PC-9 (cell line): ENCODE results near the gene PTGDR2. TPM values are rescaled to one million over a fixed set of nuclear protein-coding genes. Genes with fewer than 3 reads are reported as not detected.

Source experiments
- BruUV-seq: library from RNA; stranded (reverse); fragments of 400-500 nt; replicated peaks from 2 replicates; lab custom pipeline; 2021; lab: Mats Ljungman, UMichigan
- CTCF ChIA-PET: fragments of 300-600 bp; sonication (Branson Sonifier 250); formaldehyde crosslinking; loops from one replicate; lab custom pipeline; 2022; ENCODE audit warnings: antibody characterized with exemption; lab: Charles Lee
- POLR2A ChIA-PET: fragments of 300-600 bp; sonication (Branson Sonifier 250); formaldehyde crosslinking; loops from one replicate; lab custom pipeline; 2022; ENCODE audit warnings: antibody characterized with exemption; ENCODE audit not compliant: unreplicated experiment; lab: Charles Lee
- DNase-seq, 2 experiments: peaks; one replicate each; pipeline versions ENCODE4 v3.0.0 to v3.0.0-alpha.2; 2015 to 2022; ENCODE audit warnings: mixed read lengths in 1 of 2
- H2AFZ ChIP-seq: fragments of 200-600 bp; sonication (generic); 2 replicates; pipeline ENCODE4 v1.8.1; 2017; ENCODE audit warnings: antibody characterized with exemption
- H3F3A ChIP-seq: fragments of 200-600 bp; sonication (generic); 2 replicates; pipeline ENCODE4 v1.8.1; 2017; ENCODE audit warnings: antibody characterized with exemption, mild to moderate bottlenecking, low read depth; ENCODE audit not compliant: insufficient read depth
- H3K27ac ChIP-seq: fragments of 200-600 bp; sonication (generic); 2 replicates; pipeline ENCODE4 v1.6.1; 2016; ENCODE audit warnings: mixed run types
- H3K27me3 ChIP-seq: fragments of 200-600 bp; sonication (generic); 2 replicates; pipeline ENCODE4 v1.6.1; 2016; ENCODE audit warnings: low read depth, mixed run types; ENCODE audit not compliant: insufficient read depth
- H3K36me3 ChIP-seq: fragments of 200-600 bp; sonication (generic); 2 replicates; pipeline ENCODE4 v1.6.1; 2016; ENCODE audit warnings: low read depth, mixed run types
- H3K4me1 ChIP-seq: fragments of 200-600 bp; sonication (generic); replicated peaks from 2 replicates; pipeline ENCODE4 v1.6.1; 2016; ENCODE audit warnings: mixed run types; ENCODE audit not compliant: insufficient read depth
- H3K4me2 ChIP-seq: fragments of 200-600 bp; sonication (generic); 2 replicates; pipeline ENCODE4 v1.6.1; 2017; ENCODE audit warnings: mixed run types
- H3K4me3 ChIP-seq: fragments of 200-600 bp; sonication (generic); 2 replicates; pipeline ENCODE4 v1.6.1; 2016; ENCODE audit warnings: mixed run types
- H3K79me2 ChIP-seq: fragments of 200-600 bp; sonication (generic); 2 replicates; pipeline ENCODE4 v1.6.1; 2017; ENCODE audit warnings: low read depth, mixed run types
- H3K9me2 ChIP-seq: fragments of 200-600 bp; sonication (generic); 2 replicates; pipeline ENCODE4 v1.8.1; 2017; ENCODE audit warnings: mild to moderate bottlenecking; ENCODE audit not compliant: insufficient read depth
- H3K9me3 ChIP-seq: fragments of 200-600 bp; sonication (generic); 2 replicates; pipeline ENCODE4 v1.8.1; 2016; ENCODE audit warnings: low read depth; ENCODE audit not compliant: insufficient read depth
- H4K20me1 ChIP-seq: fragments of 200-600 bp; sonication (generic); 2 replicates; pipeline ENCODE4 v1.8.1; 2017; ENCODE audit not compliant: insufficient read depth
- EZH2 ChIP-seq: fragments of 200-600 bp; sonication (generic); IDR thresholded peaks from 2 replicates; pipeline ENCODE4 v1.8.0; 2017; ENCODE audit warnings: antibody characterized with exemption, low read depth
- intact Hi-C: fragments of 100-400 bp; cut with micrococcal nuclease; formaldehyde crosslinking; loops from one replicate; pipeline ENCODE4 v1.10.0; 2022; ENCODE audit not compliant: unreplicated experiment
- total RNA-seq: library from RNA; stranded (reverse); gene quantifications from 2 replicates; pipeline ENCODE4 v1.2.3, GENCODE V29; 2021
- TF ChIP-seq, protein P1 (sequence below): fragments of 200-600 bp; sonication (generic); conservative IDR thresholded peaks from 2 replicates; pipeline ENCODE4 v1.6.1; 2017; ENCODE audit warnings: mixed run types, antibody characterized with exemption, mild to moderate bottlenecking, moderate library complexity

Gene PTGDR2
- total RNA-seq, 1 experiment from 2014 or later = not detected

- Histone ChIP-seq H3K27ac (no peak overlapping the region), H3K27me3 (no peaks in the 10 kb centered on the region), H3F3A (no peaks in the 10 kb centered on the region), H3K4me3 (no peak overlapping the region), H4K20me1 (peaks cover 15% of the 10 kb centered on the region), H3K9me3 (no peaks in the 10 kb centered on the region), H2AFZ (no peak overlapping the region), H3K4me1 (peaks cover 18% of the 10 kb centered on the region), H3K79me2 (peaks cover 34% of the 10 kb centered on the region), H3K36me3 (peaks cover 28% of the 10 kb centered on the region), H3K4me2 (no peak overlapping the region), H3K9me2 (no peaks in the 10 kb centered on the region)
- ChIA-PET CTCF (no interaction called here), POLR2A (no interaction called here)
- intact Hi-C loops = no loop called here
- TF ChIP-seq, protein P1, sequence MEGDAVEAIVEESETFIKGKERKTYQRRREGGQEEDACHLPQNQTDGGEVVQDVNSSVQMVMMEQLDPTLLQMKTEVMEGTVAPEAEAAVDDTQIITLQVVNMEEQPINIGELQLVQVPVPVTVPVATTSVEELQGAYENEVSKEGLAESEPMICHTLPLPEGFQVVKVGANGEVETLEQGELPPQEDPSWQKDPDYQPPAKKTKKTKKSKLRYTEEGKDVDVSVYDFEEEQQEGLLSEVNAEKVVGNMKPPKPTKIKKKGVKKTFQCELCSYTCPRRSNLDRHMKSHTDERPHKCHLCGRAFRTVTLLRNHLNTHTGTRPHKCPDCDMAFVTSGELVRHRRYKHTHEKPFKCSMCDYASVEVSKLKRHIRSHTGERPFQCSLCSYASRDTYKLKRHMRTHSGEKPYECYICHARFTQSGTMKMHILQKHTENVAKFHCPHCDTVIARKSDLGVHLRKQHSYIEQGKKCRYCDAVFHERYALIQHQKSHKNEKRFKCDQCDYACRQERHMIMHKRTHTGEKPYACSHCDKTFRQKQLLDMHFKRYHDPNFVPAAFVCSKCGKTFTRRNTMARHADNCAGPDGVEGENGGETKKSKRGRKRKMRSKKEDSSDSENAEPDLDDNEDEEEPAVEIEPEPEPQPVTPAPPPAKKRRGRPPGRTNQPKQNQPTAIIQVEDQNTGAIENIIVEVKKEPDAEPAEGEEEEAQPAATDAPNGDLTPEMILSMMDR = no peak
- TF ChIP-seq EZH2 = no peak
- BruUV-seq = no TSS peak
- DNase-seq = no peak
Measured at GRCh38 chr11:60847281-60847680, 8.5 kb downstream of the PTGDR2 start.

DNA sequence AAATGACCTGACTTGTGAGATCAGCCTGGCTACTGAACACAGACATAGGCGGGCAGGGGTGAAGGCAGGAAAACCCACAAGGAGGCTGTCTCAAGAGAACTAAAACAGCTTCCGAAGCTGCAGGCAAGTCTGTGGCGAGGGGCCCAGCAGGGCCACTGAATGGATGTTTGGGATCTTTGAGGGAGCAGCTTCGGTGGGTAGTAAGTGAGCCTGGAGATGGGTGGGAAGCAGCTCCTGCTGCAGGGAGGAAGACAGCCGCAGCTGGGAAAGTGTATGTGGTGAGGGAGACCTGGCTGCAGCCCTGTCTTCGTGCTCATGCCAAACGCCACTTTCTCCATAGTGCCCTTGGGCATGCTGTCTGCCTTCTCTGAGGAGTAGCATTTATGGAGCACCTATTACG, 10.4 kb downstream of the PTGDR2 start:
- CTCF ChIA-PET = no interaction called here
- Histone ChIP-seq H3K9me3 (no peaks in the 10 kb centered on the region), H3K4me2 (no peak overlapping the region; the same call in none of the 2 replicates), H3F3A (no peaks in the 10 kb centered on the region; the same call in 1 of the 2 replicates), H4K20me1 (peaks cover 15% of the 10 kb centered on the region), H3K27ac (no peak overlapping the region), H3K4me1 (peaks cover 18% of the 10 kb centered on the region), H3K4me3 (no peak overlapping the region), H3K9me2 (no peaks in the 10 kb centered on the region), H3K79me2 (peaks cover 37% of the 10 kb centered on the region), H3K27me3 (no peaks in the 10 kb centered on the region), H2AFZ (no peak overlapping the region), H3K36me3 (peaks cover 20% of the 10 kb centered on the region)
- no peak for TF ChIP-seq EZH2
- TF ChIP-seq, protein P1 = no peak
- POLR2A ChIA-PET = no interaction called here
- DNase-seq = no peak
- BruUV-seq = no TSS peak
- intact Hi-C loops = no loop called here

GRCh38 chr11:60844870-60845221, 10.9 kb downstream of the PTGDR2 start:
- peak overlapping the region; percentile 98 for H3K4me2 ChIP-seq
- H2AFZ ChIP-seq = no peak overlapping the region
- H3K27ac ChIP-seq = no peak overlapping the region
- H3K36me3 ChIP-seq = peaks cover 20% of the 10 kb centered on the region
- H3K27me3 ChIP-seq = no peaks in the 10 kb centered on the region
- H3K79me2 ChIP-seq = peaks cover 37% of the 10 kb centered on the region
- H3K4me3 ChIP-seq = peak overlapping the region; percentile 91; the same call in 1 of the 2 replicates
- peaks cover 18% of the 10 kb centered on the region for H3K4me1 ChIP-seq
- no peak for DNase-seq
- no peaks in the 10 kb centered on the region; the same call in 1 of the 2 replicates for H3F3A ChIP-seq
- ChIA-PET POLR2A (no interaction called here), CTCF (interaction anchor here (0.5 kb wide), 1 partner anchor 491 kb away, joined by 3 read pairs; no protein-coding TSS in a partner anchor)
- H4K20me1 ChIP-seq = peaks cover 15% of the 10 kb centered on the region
- H3K9me3 ChIP-seq = no peaks in the 10 kb centered on the region
- no peak for TF ChIP-seq EZH2
- TF ChIP-seq, protein P1 = no peak
- H3K9me2 ChIP-seq = no peaks in the 10 kb centered on the region
- no TSS peak for BruUV-seq
- intact Hi-C loops = no loop called here
